T-helper 9 cell (primary cell): ENCODE measurements around the gene GRIP2.

Source experiments
- DNase-seq: peaks from one replicate; pipeline ENCODE4 v3.0.0-alpha.2; 2020

The GRIP2 gene

DNA sequence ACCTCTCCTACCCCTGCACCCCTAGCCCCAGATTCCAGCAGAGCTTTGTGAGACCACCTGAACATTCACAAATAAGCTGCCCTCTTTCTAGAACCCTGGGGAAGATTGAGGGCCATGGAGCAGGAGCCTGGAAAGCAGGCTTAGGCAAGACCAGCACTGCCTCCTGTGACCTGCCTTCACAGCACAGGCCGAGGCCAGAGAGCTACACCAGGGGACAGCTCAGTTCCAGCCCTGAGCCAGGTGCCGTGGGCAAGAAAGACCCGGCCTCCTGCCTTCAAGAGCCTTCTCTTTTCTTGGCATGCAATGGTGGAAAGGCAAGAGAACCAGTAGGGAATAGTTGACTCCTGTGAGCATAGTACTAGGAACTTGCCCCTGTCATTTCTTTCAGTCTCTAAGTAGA, 89.6 kb downstream of the GRIP2 start:
- DNase-seq: no peak

GRCh38 chr3:14448756-14449727, 91.1 kb downstream of the GRIP2 start:
- no peak for DNase-seq

DNA sequence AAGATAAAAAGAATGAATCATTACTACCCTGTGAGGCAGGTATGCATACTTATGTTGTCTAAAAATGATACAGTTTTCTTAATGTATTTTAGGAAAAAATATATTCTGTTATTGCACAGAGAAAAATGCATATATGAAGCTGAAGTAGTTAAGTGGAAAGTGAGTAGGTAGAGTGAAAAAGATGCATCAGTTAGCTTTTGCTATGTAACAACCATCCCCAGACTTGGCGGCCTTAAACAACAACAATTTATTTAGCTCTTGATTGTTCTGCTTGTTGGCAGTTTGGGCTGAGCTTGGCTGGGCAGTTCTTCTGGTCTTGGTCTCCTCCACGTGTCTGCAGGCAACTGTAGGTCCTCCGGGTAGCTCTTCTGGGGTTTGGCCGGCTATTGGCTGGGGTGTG, 92.1 kb downstream of the GRIP2 start:
- DNase-seq: no peak

GRCh38 chr3:14446988-14447570, 93.1 kb downstream of the GRIP2 start:
- no peak for DNase-seq

DNA sequence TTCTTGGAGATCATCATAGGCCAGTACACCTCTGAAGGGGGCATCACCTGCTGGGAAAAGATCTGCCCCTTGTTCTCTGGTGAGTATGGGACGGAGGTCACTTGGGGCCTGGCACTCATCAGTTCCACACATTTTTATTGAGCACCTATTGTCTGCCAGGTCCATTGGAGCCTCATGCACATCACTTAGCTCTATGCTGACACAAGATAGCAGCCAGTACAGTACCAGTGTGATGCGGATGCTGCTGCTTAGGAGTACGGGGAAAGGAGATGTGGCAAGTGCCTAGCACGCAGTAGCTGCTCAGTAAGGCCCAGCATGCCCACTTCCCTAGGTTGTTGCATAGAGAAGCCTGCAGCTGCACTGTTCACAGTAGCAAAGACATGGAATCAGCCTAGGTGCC, 94.4 kb downstream of the GRIP2 start:
- DNase-seq: no peak

GRCh38 chr3:14444380-14444779, 95.8 kb downstream of the GRIP2 start:
- no peak for DNase-seq

- no peak for DNase-seq
Measured at GRCh38 chr3:14441920-14442300, 98.2 kb downstream of the GRIP2 start.

DNA sequence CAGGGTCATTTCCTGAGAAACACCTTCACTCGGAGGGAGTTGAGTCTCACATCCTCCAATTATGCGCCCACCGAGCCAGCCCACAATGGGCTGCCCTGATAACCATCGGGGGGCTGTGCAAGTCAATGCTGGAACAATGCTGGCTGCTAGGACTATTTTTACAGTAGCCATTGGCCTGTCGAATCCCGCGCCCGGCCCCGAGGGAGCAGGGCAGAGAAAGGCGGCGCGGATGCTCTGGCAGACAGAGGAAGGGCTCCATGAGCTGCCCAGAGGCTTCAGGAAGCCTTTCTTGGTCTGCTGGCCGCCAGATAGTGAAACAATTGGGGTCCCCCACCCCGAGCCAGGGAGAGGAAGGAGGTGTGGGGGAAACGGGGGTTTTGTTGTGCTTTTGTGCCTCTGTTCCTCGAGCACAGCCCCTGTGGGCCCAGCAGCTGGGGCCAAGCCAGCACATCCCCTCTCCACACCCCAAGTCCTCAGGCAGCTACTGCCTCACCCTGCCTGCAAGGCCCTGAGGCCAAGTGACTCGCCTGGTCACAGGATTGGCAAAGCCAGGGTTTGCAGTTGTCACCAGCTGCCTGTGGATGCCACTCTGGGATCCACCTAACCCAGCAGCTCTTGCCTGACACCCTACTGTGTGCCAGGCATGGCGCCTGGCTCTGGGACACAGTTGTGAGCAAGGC, 98.8 kb downstream of the GRIP2 start:
- DNase-seq: no peak

GRCh38 chr3:14440531-14441239, 99.5 kb downstream of the GRIP2 start:
- DNase-seq: no peak

DNA sequence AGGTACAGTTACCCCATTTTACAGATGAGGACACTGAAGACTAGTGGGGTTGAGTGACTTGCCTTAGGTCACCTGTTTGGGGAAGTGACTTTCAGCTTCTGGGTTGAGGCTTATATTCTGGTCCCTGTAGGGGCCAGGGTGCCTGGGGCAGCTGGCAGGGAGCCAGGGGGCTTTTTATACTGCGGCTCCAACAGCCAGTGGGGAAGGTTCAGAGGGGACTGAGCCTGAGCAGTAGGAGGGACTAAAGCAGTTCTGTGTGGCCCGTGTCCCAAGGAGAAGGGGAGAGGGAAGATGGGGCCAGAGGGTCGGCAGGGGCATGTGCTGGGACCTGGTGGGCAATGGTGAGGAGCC, 100.0 kb downstream of the GRIP2 start:
- no peak for DNase-seq

GRCh38 chr3:14439501-14440167, 100.5 kb downstream of the GRIP2 start:
- no peak for DNase-seq
